Right lung (tissue), 5 donors: ENCODE data around the gene AHNAK2. TPM values are rescaled to one million over a fixed set of nuclear protein-coding genes. Genes with fewer than 3 reads are reported as not detected.
"Not testable (repeated sequence)": the region's sequence is repeated elsewhere in the genome, so short reads cannot be mapped to it uniquely, and the experiment has no call there.

Experiments
- DNase-seq, 2 donors: peaks; one replicate each; pipeline ENCODE4 v3.0.0-alpha.2; 2013
- polyA plus RNA-seq, 5 donors: library from polyadenylated mRNA; unstranded; fragments of 120-200 nt; gene quantifications; one replicate each; pipeline versions ENCODE4 v1.2.1 to v1.2.3, GENCODE V29; 2013; ENCODE audit warnings: inconsistent platforms in 1 of 5, low replicate concordance in 1 of 5; ENCODE audit not compliant: insufficient read length in 5 of 5, insufficient read depth in 1 of 5

The AHNAK2 gene
- polyA plus RNA-seq, 5 donors, result 1.1 to 3.0 (median 2.3) TPM

DNA sequence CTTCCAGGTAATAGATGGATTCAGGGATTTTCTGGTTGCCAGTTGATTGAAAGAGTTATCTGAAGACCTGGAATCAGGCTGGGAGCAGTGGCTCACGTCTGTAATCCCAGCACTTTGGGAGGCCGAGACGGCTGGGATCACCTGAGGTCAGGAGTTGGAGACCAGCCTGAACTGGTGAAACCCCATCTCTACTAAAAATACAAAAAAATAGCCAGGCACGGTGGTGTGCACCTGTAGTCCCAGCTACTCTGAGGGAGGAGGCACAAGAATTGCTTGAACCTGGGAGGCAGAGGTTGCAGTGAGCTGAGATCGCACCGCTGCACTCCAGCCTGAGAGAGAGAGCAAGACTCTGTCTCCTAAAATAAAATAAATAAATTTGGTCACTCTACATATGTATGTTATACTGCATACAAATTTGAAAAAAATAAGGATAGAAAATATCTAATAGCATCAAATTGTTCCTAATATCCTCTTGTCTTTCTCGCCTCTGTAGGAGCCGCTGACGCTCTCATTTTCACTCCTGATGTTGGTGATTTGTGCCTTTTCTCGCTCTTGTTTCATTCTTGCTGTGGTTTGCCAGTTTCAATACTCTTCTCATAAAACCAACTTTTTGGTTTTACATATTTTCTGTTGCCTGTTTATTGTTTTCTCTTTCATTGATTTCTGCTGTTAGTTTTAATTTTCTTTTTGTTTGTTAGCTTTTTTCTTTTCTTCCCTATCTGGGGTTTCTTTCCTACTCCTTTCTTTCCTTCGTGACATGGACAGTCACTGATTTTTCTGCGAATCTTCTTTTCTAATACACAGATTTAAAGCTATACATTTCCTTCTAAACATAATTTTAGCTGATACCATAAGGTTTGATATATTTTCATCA is 77.3 kb downstream of the AHNAK2 start:
- DNase-seq, result no peak

GRCh38 chr14:104899781-104900180 is 78.4 kb downstream of the AHNAK2 start:
- no peak for DNase-seq

DNA sequence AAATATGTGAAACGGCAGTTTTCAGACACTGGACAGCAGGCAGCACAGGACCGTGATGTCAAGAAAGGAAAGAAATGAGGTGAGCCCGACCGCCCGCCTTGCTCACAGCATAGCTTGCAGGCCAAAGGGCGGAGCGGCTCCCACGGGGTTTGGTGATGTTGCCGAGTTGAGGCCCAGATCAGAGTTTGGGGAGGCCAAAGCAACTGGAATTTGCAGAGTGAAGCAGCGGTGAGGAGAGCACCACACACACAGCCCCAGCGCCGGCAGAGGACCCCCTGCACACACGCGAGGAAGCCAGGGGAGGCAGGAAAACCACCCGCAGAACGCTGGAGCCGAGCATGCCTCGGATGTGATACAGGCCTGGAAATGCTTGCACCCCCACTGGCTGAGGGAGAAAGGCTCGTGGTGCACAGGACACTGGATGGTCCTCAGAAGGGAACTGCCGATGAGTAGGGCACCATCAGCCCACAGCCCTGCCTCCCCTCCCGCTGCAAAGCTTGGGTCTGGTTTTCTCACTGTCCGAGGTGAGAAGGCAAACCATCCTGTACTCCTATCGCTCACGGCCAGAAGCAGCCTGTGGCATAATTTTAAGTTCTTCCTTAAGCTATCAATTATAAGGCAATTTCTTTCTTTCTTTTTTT is 79.2 kb downstream of the AHNAK2 start:
- DNase-seq, result no peak

GRCh38 chr14:104898195-104898558 is 80.0 kb downstream of the AHNAK2 start:
- no peak for DNase-seq

GRCh38 chr14:104897330-104898194 is 80.6 kb downstream of the AHNAK2 start:
- no peak for DNase-seq

GRCh38 chr14:104895786-104896661 is 82.2 kb downstream of the AHNAK2 start:
- DNase-seq, result peak; percentile 63 to 67

DNA sequence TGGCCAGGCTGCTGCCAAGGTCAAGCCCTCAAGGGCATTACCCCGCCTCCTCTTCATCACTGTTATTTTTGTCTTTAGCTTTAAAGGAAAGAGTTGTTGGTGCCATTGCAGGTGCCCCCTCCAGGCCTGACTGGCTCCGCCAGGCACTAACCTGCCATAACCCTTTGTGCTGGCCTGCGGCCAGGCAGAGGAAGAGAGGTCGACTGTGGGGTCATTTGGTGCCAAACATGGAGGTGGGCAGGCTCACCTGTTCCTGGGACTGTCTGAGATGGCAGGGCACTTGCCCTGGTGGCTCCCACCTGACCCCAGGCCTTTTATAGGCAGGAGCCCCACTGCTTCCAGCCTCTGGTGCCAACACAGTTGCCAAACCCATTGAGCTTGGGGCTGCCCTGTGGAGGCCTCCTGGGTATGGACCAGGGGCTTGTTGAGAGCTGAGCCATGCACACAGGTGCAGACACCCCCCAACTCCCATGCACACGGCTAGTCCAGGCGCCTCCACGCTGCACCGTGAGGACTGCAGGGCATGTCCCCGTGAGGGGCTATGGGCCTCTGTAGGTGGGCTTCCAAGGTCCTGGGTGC is 82.9 kb downstream of the AHNAK2 start:
- no peak for DNase-seq

DNA sequence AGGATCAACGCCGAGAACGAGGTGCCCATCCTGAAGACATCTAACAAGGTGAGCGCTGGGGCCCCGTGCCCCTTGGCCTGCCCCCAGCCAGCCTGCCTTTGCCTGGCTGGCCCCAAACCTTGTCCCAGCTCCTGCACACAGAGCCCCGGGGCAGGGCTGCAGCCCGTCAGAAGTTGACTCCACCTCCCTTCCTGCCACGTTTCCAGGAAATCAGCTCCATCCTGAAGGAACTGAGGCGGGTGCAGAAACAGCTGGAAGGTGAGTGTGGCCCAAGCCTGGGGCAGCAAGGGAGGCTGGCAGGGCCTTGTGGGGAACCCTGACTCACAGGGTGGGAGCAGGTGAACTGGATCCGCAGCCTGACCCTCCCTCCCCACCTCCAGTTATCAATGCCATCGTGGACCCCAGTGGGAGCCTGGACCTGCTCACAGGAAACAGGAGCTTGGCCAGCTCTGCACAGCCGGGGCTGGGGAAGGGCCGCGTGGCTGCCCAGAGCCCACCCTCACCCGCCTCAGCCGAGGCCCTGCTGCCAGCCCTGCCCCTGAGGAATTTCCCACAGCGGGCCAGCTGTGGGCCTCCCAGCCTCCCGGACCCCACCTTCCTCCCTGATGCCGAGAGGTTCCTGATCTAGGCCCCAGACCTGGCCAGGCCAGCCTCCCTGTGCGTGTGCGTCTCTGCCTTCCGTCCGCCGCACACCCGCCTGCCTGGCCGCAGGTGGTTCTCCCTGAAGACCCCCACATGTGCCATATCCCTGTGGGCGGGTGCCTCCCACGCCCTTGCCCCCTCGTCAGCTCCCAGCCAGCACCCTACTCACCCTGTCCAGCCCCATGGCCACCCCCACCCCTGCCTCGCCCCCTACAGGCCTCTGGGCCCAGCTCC is 83.6 kb downstream of the AHNAK2 start:
- DNase-seq, result no peak

DNA sequence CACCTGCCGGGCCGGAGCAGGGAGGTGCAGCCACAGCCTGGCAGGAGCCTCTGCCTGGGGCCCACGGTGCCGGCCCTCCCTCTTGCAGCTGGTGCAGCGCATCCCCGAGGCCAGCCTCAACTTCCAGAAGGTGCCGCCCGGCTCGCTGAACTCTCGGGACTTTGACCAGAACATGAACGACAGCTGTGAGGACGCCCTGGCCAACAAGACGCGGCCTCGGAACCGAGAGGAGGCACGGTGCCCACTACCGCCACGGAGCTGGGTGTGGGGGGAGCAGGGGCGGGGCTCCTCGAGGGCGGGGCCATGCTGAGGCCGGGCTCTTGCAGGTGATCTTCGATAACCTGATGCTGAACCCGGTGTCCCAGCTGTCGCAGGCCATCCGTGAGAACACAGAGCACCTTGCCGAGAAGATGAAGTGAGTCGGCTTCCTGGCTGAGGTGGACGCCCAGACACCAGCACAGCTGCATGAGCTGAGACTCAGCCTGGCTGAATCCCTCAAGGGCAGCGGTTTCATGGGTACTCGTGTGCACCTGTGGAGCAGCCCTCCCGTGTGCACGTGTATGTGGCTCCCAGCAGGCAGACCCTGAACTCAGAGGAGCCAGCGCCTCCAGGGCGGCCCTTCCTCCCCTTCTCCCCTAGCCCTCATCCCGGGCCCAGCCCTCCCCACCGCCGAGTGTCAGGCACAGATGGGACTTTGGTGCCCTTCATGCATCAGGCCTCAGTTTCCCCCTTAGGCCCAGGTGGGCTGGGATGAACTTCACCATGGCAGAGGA is 84.6 kb downstream of the AHNAK2 start:
- no peak for DNase-seq

DNA sequence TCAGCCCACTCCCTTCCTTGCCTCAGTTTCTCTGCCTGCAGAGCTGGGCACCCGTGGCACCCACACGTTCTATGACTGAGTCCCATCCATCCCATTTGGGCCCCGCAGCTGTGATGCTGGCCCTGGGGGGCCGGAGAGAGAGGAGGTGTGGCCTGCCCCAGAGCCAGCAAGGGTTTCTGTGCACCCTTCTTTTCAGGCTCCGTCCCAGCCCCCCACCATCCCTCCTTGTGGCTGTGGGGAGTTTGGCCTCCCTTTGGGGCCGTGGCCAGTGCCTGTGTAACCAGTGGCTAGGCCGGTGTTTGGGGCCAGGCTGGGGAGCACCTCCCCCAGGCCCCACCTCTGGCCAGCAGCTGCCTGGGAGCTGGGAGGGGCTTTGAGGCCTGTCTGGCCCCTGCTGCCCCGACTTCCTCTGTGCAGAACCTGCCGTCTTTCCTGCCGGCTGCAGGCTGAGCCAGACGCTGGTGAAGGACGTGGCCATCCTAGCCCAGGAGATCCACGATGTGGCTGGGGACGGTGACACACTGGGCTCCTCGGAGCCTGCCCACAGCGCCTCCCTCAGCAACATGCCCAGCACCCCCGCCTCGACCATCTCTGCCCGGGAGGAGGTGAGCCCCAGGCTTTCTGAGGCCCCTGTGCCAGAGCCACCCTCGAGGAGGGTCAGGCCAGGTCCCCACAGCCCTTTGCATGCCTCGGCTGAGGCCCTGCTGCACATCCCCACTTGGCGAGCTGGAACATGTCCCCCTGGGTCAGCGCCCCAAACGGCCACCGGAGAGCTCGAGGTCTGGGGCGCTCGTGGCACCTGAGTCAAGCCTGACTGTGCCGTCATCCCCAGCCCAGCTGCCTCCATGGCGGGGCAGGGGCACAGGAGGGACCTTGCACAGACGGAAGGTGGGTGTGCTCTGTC is 85.4 kb downstream of the AHNAK2 start:
- no peak for DNase-seq

GRCh38 chr14:104891664-104892530 is 86.3 kb downstream of the AHNAK2 start:
- DNase-seq, result no peak

- DNase-seq, result no peak
Measured at GRCh38 chr14:104891121-104891551, 87.0 kb downstream of the AHNAK2 start.

DNA sequence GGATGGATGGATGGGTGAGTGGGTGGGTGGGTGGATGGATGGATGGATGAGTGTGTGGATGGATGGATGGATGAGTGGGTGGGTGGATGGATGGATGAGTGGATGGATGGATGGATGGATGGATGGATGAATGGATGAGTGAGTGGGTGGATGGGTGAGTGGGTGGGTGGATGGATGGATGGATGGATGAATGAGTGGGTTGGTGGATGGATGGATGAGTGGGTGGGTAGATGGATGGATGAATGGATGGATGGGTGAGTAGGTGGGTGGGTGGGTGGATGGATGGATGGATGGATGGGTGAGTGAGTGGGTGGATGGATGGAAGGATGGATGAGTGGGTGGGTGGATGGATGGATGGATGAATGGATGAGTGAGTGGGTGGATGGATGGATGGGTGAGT is 87.9 kb downstream of the AHNAK2 start:
- not testable (repeated sequence) for DNase-seq

- DNase-seq, result no peak
Measured at GRCh38 chr14:104889375-104889757, 88.8 kb downstream of the AHNAK2 start.

- no peak for DNase-seq
Measured at GRCh38 chr14:104888489-104889374, 89.4 kb downstream of the AHNAK2 start.
